Measurements from ENCODE around the gene ACSL5.

DNA sequence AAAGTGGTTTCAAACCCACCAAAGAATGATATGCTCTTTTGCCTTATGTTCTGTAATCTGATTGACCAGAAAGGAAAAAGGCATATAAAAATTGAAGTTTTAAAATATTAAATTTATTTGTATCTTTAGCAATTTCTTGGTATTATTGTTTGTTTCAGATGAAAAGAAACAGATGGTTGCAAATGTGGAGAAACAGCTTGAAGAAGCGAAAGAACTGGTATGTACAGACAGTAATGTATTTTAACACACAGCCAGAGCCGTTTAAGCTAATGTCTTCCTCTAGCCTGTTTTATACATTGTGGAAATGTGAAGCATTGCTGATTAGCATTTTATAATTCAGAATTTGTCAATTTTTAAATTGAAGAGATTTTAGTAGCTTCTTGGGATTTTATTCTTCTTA is 86.5 kb downstream of the ACSL5 start:
- TF ChIP-seq POLR2A (IDR thresholded peaks at IDR 0.05; ENCODE audit: low read length) (no peak), GATA1 (IDR thresholded peaks at IDR 0.05; ENCODE audit: low read depth, low read length) (no peak)

Measured in erythroblast (primary cell).